ENCODE results near the gene ADGRF3.

- TF ChIP-seq SP1 (IDR thresholded peaks at IDR 0.05; ENCODE audit: low read depth) (no peak), EZH2 (IDR thresholded peaks at IDR 0.05) (no peak), REST (IDR thresholded peaks at IDR 0.05; ENCODE audit: low read depth) (no peak), ZNF274 (IDR thresholded peaks at IDR 0.05; ENCODE audit: low read depth, low read length) (no peak), ATF3 (IDR thresholded peaks at IDR 0.05) (no peak), CTCF (IDR thresholded peaks at IDR 0.05 in 2 of 3, conservative IDR thresholded peaks at IDR 0.05 in 1 of 3; ENCODE audit: borderline replicate concordance in 1 of 3, insufficient read depth in 1 of 3, low read depth in 2 of 3, low read length in 2 of 3) (no peak), ZFX (IDR thresholded peaks at IDR 0.05) (no peak)
These were observed 36.0 kb upstream of the ADGRF3 start for GRCh38 chr2:26382564-26382963.
